Kidney epithelial cell (primary cell): ENCODE measurements around the gene CEBPG. TPM values are rescaled to one million over a fixed set of nuclear protein-coding genes. Genes with fewer than 3 reads are reported as not detected.

Source experiments
- DNase-seq: peaks from one replicate; pipeline ENCODE4 v3.0.0-alpha.2; 2010; ENCODE audit warnings: low read depth
- H3K27me3 ChIP-seq: 2 replicates; pipeline ENCODE4 v1.6.0; 2011; ENCODE audit warnings: low read length; ENCODE audit not compliant: control insufficient read depth, insufficient read depth
- H3K36me3 ChIP-seq: 2 replicates; pipeline ENCODE4 v1.5.1; 2011; ENCODE audit warnings: low read length; ENCODE audit not compliant: control insufficient read depth, insufficient read depth
- H3K4me3 ChIP-seq: 2 replicates; pipeline ENCODE4 v1.5.1; 2011; ENCODE audit warnings: low read depth, mild to moderate bottlenecking, control low read depth, low read length
- total RNA-seq: library from RNA; depleted of rRNA; stranded (reverse); fragments of >200 nt; gene quantifications from 2 replicates; pipeline ENCODE4 v1.2.3, GENCODE V29; 2015
- TF ChIP-seq, protein P1 (sequence below): IDR thresholded peaks from 2 replicates; pipeline ENCODE4 v1.5.1; 2011; ENCODE audit warnings: mild to moderate bottlenecking, moderate library complexity, low read length, control low read depth, inconsistent platforms; ENCODE audit not compliant: insufficient read depth, poor library complexity, severe bottlenecking

The CEBPG gene
- total RNA-seq, 1 donor from 2014 or later: 55.7 TPM

DNA sequence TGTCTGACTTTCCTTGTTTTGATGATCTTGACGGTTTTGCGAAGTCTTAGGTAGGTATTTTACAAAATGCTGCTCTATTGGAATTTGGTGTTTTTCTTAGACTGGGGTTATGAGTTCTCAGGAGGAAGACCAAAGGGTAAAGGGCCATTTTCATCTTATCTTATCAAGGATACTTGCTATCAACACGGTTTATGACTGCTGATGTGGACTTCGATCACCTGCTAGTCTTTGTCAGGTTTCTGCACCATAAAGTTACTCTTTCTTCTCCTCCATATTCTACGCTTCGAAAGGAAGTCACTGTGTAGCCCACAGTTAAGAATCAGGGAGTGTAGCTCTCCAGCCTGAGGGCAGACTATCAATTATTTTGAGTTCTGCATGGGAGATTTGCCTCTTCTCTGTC, 7.4 kb upstream of the CEBPG start:
- no peak overlapping the region for H3K4me3 ChIP-seq
- H3K36me3 ChIP-seq: no peaks in the 10 kb centered on the region
- H3K27me3 ChIP-seq: peaks cover 2% of the 10 kb centered on the region
- no peak for DNase-seq
- TF ChIP-seq, protein P1, sequence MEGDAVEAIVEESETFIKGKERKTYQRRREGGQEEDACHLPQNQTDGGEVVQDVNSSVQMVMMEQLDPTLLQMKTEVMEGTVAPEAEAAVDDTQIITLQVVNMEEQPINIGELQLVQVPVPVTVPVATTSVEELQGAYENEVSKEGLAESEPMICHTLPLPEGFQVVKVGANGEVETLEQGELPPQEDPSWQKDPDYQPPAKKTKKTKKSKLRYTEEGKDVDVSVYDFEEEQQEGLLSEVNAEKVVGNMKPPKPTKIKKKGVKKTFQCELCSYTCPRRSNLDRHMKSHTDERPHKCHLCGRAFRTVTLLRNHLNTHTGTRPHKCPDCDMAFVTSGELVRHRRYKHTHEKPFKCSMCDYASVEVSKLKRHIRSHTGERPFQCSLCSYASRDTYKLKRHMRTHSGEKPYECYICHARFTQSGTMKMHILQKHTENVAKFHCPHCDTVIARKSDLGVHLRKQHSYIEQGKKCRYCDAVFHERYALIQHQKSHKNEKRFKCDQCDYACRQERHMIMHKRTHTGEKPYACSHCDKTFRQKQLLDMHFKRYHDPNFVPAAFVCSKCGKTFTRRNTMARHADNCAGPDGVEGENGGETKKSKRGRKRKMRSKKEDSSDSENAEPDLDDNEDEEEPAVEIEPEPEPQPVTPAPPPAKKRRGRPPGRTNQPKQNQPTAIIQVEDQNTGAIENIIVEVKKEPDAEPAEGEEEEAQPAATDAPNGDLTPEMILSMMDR: no peak

DNA sequence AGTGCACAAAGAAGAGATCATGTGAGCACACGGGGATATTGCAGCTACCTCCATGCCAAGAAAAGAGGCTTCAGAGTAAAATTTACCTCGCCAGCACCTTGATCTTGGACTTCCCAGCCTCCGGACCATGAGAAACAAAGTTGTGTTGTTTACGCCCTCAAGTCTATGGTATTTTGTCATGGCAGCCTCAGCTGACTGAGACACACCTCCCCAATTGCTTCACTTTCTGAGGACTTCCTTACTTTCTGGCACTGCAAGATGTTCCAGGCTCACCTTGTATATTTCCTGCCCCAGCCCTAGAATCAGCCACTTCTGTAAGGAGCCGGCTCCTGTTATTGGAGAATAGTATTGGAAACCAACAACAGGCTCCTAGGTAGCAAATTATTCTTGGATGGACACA, 6.6 kb upstream of the CEBPG start:
- Histone ChIP-seq H3K36me3 (no peaks in the 10 kb centered on the region), H3K4me3 (no peak overlapping the region), H3K27me3 (peaks cover 2% of the 10 kb centered on the region)
- TF ChIP-seq, protein P1: no peak
- no peak for DNase-seq

DNA sequence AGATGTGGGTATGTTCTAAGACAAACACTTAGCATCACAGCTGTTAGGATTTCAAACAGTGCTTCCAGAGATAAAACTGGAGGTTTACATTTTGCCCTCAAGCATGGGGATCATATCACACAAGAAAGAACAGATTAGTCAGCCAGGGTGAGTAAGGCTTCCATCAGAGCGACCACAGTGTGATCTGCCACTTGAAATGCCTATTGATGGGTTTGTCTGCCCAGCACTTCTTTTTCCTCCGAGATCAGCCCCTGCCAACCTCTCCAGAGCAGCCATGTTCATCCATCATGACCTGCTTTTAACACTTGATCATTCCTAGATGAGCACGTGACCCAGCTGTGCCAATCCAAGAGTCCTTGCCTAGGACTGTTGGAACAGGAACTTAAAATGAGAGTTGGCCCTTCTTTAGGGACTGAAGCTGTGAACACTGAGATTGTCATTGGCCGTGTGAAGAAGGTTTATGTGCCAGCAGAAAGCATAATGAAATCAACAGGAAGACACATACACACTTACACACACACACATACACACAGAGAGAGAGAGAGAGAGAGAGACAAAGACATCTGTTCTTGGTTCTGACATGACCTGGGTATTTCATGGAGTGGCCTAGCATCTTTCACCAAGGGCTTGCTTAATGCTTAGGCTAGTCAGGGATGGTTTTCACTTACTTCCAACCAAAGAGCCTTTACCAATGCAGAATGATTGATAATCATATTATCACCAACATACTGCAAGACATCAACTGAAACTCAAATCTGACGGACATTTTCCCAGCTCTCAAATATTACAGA, 5.2 kb upstream of the CEBPG start:
- H3K4me3 ChIP-seq: no peak overlapping the region
- TF ChIP-seq, protein P1: no peak
- no peak for DNase-seq
- H3K36me3 ChIP-seq: no peaks in the 10 kb centered on the region
- H3K27me3 ChIP-seq: no peaks in the 10 kb centered on the region

DNA sequence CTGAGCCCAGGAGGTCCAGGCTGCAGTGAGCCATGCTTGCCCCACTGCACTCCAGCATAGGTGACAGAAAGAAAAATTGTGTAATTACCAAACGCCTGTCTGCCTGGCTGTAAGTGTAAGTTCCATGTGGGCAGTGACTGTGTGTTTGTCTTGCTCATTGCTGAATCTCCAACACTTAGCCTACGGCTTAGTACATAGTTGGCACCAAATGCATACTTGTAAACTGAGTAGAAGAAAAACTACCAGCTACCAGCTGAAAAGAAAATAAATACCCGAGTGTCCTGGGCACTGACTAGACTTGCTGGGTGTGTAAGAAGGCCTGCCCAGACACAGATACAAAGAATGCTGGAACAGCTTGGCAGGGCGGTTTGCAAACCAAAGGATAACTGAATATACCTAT, 2.7 kb upstream of the CEBPG start:
- no peaks in the 10 kb centered on the region for H3K36me3 ChIP-seq
- no peak for DNase-seq
- H3K4me3 ChIP-seq: no peak overlapping the region
- TF ChIP-seq, protein P1: no peak
- no peaks in the 10 kb centered on the region for H3K27me3 ChIP-seq

DNA sequence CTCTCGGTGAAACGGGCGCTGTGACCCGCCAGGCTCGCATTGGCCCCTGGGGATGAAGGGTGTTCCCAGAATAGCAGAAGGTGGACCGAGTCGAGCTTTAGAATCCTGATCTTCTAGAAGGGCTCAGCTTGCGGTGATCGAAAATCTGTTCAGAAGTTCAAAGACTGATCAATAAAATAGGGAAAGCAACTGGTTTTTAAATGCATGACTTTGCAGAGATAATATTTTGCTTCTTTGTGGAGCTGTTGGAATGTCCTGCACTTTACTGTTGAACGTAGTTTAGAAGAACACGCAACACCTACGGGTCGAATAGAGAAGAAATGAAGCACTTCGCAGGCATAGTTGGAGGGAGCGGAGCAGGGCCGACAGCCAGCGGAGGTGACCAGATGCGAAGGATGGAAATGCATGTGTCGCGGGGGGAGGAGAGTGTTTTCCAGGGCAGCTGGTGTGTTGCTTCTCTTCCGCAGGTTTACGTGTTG, 766 bp downstream of the CEBPG start:
- no peaks in the 10 kb centered on the region for H3K36me3 ChIP-seq
- DNase-seq: no peak
- TF ChIP-seq, protein P1: peak; percentile 23
- no peaks in the 10 kb centered on the region for H3K27me3 ChIP-seq
- H3K4me3 ChIP-seq: peak overlapping the region; percentile 87
